B cell (primary cell): ENCODE results near the gene IL25. TPM values are rescaled to one million over a fixed set of nuclear protein-coding genes. Genes with fewer than 3 reads are reported as not detected.

Experiments used
- ATAC-seq: fragments of 200-7000 bp; cut with Tn5 transposase; one replicate; pipeline ENCODE4 v1.10.0; 2021; ENCODE audit warnings: low read depth, mild to moderate bottlenecking, moderate number of reproducible peaks, moderate library complexity
- CTCF ChIA-PET: fragments of 350-600 bp; sonication (Branson Sonifier 250); formaldehyde crosslinking; loops from one replicate; lab custom pipeline; 2021; ENCODE audit warnings: antibody characterized with exemption, inconsistent platforms; lab: Charles Lee
- POLR2A ChIA-PET: fragments of 350-600 bp; sonication (Branson Sonifier 250); formaldehyde crosslinking; loops from one replicate; lab custom pipeline; 2021; ENCODE audit warnings: antibody characterized with exemption; lab: Charles Lee
- DNase-seq: peaks from one replicate; pipeline ENCODE4 v3.0.0; 2013
- H2AFZ ChIP-seq: 2 replicates; pipeline ENCODE4 v1.6.1; 2012; ENCODE audit warnings: mild to moderate bottlenecking, low read depth, low read length; ENCODE audit not compliant: insufficient read depth, poor library complexity, severe bottlenecking
- H3K27ac ChIP-seq, 2 donors: 1 replicate in 1 of 2; 2 replicates in 1 of 2; pipeline ENCODE4 v1.5.1; 2012 to 2013; ENCODE audit warnings: low read length in 2 of 2, mild to moderate bottlenecking in 2 of 2, moderate library complexity in 1 of 2
- H3K27me3 ChIP-seq, 4 experiments: fragments of 200-600 bp in 1 of 4; sonication (generic) in 1 of 4; replicated peaks in 1 of 4; 1 replicate in 2 of 4; 2 replicates in 2 of 4; pipeline versions ENCODE4 v1.6.1 to v1.7.0; 2013 to 2016; ENCODE audit warnings: low read length in 3 of 4, mild to moderate bottlenecking in 2 of 4, mixed read lengths in 1 of 4, moderate library complexity in 1 of 4; ENCODE audit not compliant: insufficient read depth in 4 of 4, control insufficient read depth in 3 of 4; ENCODE audit errors: control extremely low read depth in 1 of 4
- H3K36me3 ChIP-seq, 2 experiments: replicated peaks in 1 of 2; 1 replicate in 1 of 2; 2 replicates in 1 of 2; pipeline versions ENCODE4 v1.6.1 to v1.7.1; 2013; ENCODE audit warnings: low read length in 1 of 2; ENCODE audit not compliant: insufficient read depth in 2 of 2, control insufficient read depth in 1 of 2; ENCODE audit errors: control extremely low read depth in 1 of 2, extremely low read depth in 1 of 2
- H3K4me1 ChIP-seq, 2 donors: fragments of 200-600 bp in 1 of 2; sonication (generic) in 1 of 2; 1 replicate in 1 of 2; 2 replicates in 1 of 2; pipeline versions ENCODE4 v1.5.1 to v1.6.1; 2013 to 2017; ENCODE audit warnings: low read length in 2 of 2; ENCODE audit not compliant: control insufficient read depth in 2 of 2, insufficient read depth in 2 of 2
- H3K4me2 ChIP-seq: replicated peaks from 2 replicates; pipeline ENCODE3; 2012; ENCODE audit warnings: mild to moderate bottlenecking, low read depth, low read length; ENCODE audit not compliant: poor library complexity, severe bottlenecking
- H3K4me3 ChIP-seq, 5 experiments: fragments of 200-600 bp in 1 of 5; sonication (generic) in 1 of 5; 1 replicate in 3 of 5; 2 replicates in 2 of 5; pipeline versions ENCODE4 v1.5.1 to v1.7.0; 2011 to 2016; ENCODE audit warnings: low read length in 4 of 5, mild to moderate bottlenecking in 4 of 5, low read depth in 2 of 5, control low read depth in 1 of 5, moderate library complexity in 1 of 5; ENCODE audit not compliant: insufficient read depth in 1 of 5; ENCODE audit errors: control extremely low read depth in 1 of 5, extremely low read depth in 1 of 5
- H3K79me2 ChIP-seq: fragments of 200-600 bp; sonication (generic); one replicate; pipeline ENCODE4 v1.6.0; 2016; ENCODE audit warnings: low read length; ENCODE audit not compliant: control insufficient read depth, insufficient read depth
- H3K9ac ChIP-seq: fragments of 200-600 bp; sonication (generic); 2 replicates; pipeline ENCODE4 v1.6.1; 2017; ENCODE audit warnings: mild to moderate bottlenecking, low read length, moderate library complexity
- H3K9me3 ChIP-seq, 3 donors: one replicate each; pipeline versions ENCODE4 v1.6.1 to v1.7.1; 2013; ENCODE audit warnings: low read length in 2 of 3; ENCODE audit not compliant: control insufficient read depth in 2 of 3, insufficient read depth in 1 of 3; ENCODE audit errors: control extremely low read depth in 1 of 3
- H4K20me1 ChIP-seq: 2 replicates; pipeline ENCODE4 v1.6.0; 2012; ENCODE audit warnings: mild to moderate bottlenecking, low read length; ENCODE audit not compliant: insufficient read depth, control insufficient read depth, poor library complexity, severe bottlenecking
- H3K27ac Mint-ChIP-seq: one replicate; pipeline ENCODE4 v1.8.0; 2021; ENCODE audit warnings: mixed read lengths
- H3K27me3 Mint-ChIP-seq: one replicate; pipeline ENCODE4 v1.8.0; 2021; ENCODE audit warnings: mixed read lengths
- H3K4me1 Mint-ChIP-seq: one replicate; pipeline ENCODE4 v1.8.0; 2021; ENCODE audit warnings: mixed read lengths
- H3K4me3 Mint-ChIP-seq: one replicate; pipeline ENCODE4 v1.8.0; 2021; ENCODE audit warnings: mixed read lengths
- H3K9me3 Mint-ChIP-seq: one replicate; pipeline ENCODE4 v1.8.0; 2022; ENCODE audit warnings: mixed read lengths; ENCODE audit not compliant: insufficient read depth
- EZH2 ChIP-seq: IDR thresholded peaks from 2 replicates; pipeline ENCODE4 v1.6.1; 2012; ENCODE audit warnings: borderline replicate concordance, low read depth, mild to moderate bottlenecking, moderate library complexity, low read length; ENCODE audit not compliant: insufficient read depth, poor library complexity, severe bottlenecking
- WGBS: methylation state at CpG from one replicate; pipeline ENCODE4 v1.1.5; 2013; ENCODE audit warnings: missing lambda C conversion rate; ENCODE audit not compliant: insufficient coverage; 5-methylcytosine and 5-hydroxymethylcytosine counted together
- intact Hi-C: fragments of 100-400 bp; cut with micrococcal nuclease; formaldehyde crosslinking; loops from one replicate; pipeline ENCODE4 v1.10.0; 2022
- polyA plus RNA-seq: library from polyadenylated mRNA; depleted of rRNA; stranded (reverse); fragments of >200 nt; gene quantifications from 2 replicates; pipeline ENCODE4 v1.2.3, GENCODE V29; 2012
- total RNA-seq, 2 donors: library from RNA; stranded (reverse); fragments of 120-200 nt in 1 of 2; gene quantifications; 1 replicate in 1 of 2; 2 replicates in 1 of 2; pipeline versions ENCODE4 v1.2.3 to v1.2.4, GENCODE V29; 2013 to 2022
- TF ChIP-seq, protein P1 (sequence below): fragments of 200-600 bp; IDR thresholded peaks from one replicate; pipeline ENCODE4 v1.8.0; 2022; ENCODE audit warnings: antibody characterized with exemption, mild to moderate bottlenecking

Gene IL25
- total and polyA plus RNA-seq, 2 donors (not counting 1 experiment from before 2014, with no cell fraction given), result not detected

DNA sequence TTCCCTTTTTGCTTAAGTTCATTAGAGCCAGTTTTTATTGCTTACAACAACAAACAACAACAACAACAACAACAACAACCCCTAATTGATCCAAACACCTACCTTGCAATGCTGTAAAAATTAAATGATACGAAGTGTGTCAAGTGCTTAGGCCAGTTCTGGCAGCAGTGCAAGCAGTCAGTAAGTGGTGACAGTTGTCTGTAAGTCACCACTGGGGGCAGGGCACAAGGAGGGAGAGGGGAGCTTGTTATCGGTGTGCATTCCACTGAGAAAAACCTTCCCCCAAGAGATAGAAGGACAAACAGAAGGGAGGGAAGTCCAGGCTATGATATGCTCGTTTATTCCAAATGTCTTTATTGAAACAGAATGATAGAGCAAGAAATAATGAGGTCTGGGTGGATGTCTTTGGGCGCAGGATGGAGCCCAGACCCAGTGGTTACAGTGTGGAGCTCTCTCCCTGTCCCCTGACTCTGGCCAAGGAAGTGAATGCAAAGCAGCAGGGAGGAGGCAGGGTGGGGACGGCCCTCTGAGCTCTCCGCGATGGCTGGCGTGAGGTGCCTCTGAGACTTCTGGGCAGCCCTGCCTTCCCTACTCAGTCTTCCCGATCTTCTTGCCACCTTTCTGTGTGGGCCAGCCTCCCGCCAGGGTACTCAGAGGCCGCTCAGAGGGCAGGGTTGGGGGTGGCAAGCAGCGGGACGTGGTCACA lies 26.5 kb upstream of the IL25 start:
- ATAC-seq, result no peak
- TF ChIP-seq EZH2, result no peak
- TF ChIP-seq, protein P1, sequence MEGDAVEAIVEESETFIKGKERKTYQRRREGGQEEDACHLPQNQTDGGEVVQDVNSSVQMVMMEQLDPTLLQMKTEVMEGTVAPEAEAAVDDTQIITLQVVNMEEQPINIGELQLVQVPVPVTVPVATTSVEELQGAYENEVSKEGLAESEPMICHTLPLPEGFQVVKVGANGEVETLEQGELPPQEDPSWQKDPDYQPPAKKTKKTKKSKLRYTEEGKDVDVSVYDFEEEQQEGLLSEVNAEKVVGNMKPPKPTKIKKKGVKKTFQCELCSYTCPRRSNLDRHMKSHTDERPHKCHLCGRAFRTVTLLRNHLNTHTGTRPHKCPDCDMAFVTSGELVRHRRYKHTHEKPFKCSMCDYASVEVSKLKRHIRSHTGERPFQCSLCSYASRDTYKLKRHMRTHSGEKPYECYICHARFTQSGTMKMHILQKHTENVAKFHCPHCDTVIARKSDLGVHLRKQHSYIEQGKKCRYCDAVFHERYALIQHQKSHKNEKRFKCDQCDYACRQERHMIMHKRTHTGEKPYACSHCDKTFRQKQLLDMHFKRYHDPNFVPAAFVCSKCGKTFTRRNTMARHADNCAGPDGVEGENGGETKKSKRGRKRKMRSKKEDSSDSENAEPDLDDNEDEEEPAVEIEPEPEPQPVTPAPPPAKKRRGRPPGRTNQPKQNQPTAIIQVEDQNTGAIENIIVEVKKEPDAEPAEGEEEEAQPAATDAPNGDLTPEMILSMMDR, result no peak
- Mint-ChIP-seq H3K4me1 (peaks cover 2% of the 10 kb centered on the region), H3K9me3 (no peaks in the 10 kb centered on the region), H3K27ac (no peak overlapping the region), H3K27me3 (peaks cover 35% of the 10 kb centered on the region), H3K4me3 (no peak overlapping the region)
- no peak overlapping the region for H3K9ac ChIP-seq
- peaks cover 0 to 1% (median 0%) of the 10 kb centered on the region in 3 donors for H3K9me3 ChIP-seq
- WGBS, result 96% methylated on average over 11 of the region's 13 CpGs
- H3K79me2 ChIP-seq, result no peaks in the 10 kb centered on the region
- DNase-seq, result no peak
- no peak overlapping the region for H2AFZ ChIP-seq
- H3K4me3 ChIP-seq, result no peak overlapping the region
- H4K20me1 ChIP-seq, result no peaks in the 10 kb centered on the region
- no peaks in the 10 kb centered on the region for H3K36me3 ChIP-seq
- H3K4me1 ChIP-seq, result no peaks in the 10 kb centered on the region
- ChIA-PET POLR2A (no interaction called here), CTCF (interaction anchor here (0.6 to 1.2 kb wide), 2 partner anchors 19 to 73 kb away, joined by 3 read pairs; no protein-coding TSS in a partner anchor)
- H3K27me3 ChIP-seq, result peaks cover 0 to 14% (median 10%) of the 10 kb centered on the region in 4 experiments
- no peak overlapping the region for H3K27ac ChIP-seq
- intact Hi-C loops, result no loop called here
- H3K4me2 ChIP-seq, result no peak overlapping the region

DNA sequence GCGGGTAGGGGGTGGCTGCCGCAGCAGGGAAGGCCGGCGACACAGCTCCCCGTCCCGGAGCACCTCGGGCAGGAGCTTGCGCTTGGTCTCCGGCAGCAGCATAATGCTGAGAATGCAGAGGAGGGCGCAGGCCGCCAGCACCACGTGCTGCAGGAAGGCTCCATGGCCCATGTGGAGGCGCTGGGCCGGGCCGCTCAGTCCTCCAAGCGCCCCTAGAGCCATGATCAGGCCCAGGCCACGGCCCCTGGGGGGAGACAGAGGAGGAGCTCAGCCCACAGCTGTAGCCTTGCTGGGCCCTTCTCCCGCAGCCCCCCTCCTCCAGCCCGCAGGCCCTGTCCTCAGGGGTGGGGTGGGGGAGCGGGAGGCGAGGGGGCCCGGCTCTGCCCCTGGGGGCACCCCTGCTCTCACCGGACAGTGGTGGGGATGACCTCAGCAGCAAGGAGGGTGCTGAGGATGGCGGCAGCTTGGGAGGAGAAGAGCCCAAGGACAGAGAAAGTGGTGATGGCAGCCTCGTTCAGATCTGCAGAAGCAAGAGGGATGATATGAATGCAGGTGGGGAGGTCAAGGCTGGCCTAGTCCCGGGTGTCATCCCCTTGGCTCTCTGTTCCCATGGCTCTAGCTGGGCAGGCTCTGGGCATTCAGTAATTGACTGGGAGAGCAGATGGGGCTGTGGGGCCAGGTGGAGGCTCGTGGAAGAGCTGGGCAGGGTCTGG lies 25.8 kb upstream of the IL25 start:
- H3K4me3 Mint-ChIP-seq, result no peak overlapping the region
- peaks cover 37% of the 10 kb centered on the region for H3K27me3 Mint-ChIP-seq
- ChIA-PET CTCF (no interaction called here), POLR2A (no interaction called here)
- intact Hi-C loops, result no loop called here
- 92% methylated on average over 25 of the region's 27 CpGs for WGBS
- Histone ChIP-seq H4K20me1 (no peaks in the 10 kb centered on the region), H3K27ac (no peak overlapping the region), H3K4me3 (no peak overlapping the region), H3K36me3 (no peaks in the 10 kb centered on the region), H2AFZ (no peak overlapping the region), H3K9ac (no peak overlapping the region), H3K4me2 (no peak overlapping the region), H3K4me1 (peaks cover 1 to 3% of the 10 kb centered on the region in 2 donors), H3K79me2 (no peaks in the 10 kb centered on the region), H3K9me3 (peaks cover 0 to 3% (median 2%) of the 10 kb centered on the region in 3 donors), H3K27me3 (peaks cover 0 to 21% (median 15%) of the 10 kb centered on the region in 4 experiments)
- ATAC-seq (no peak), DNase-seq (no peak)
- H3K4me1 Mint-ChIP-seq, result peaks cover 6% of the 10 kb centered on the region
- no peak overlapping the region for H3K27ac Mint-ChIP-seq
- no peaks in the 10 kb centered on the region for H3K9me3 Mint-ChIP-seq
- TF ChIP-seq EZH2, result no peak
- TF ChIP-seq, protein P1, result no peak
